HG02870 (cell line): ENCODE data around the gene RING1.
A peak's percentile ranks its signal among the peaks of the same experiment; 100 is the strongest.

Experiments used
- ATAC-seq: cut with Tn5 transposase; IDR thresholded peaks from one replicate; pipeline ENCODE4 v1.9.1; 2021; ENCODE audit warnings: mild to moderate bottlenecking, moderate library complexity; ENCODE audit not compliant: unreplicated experiment

RING1 gene

DNA sequence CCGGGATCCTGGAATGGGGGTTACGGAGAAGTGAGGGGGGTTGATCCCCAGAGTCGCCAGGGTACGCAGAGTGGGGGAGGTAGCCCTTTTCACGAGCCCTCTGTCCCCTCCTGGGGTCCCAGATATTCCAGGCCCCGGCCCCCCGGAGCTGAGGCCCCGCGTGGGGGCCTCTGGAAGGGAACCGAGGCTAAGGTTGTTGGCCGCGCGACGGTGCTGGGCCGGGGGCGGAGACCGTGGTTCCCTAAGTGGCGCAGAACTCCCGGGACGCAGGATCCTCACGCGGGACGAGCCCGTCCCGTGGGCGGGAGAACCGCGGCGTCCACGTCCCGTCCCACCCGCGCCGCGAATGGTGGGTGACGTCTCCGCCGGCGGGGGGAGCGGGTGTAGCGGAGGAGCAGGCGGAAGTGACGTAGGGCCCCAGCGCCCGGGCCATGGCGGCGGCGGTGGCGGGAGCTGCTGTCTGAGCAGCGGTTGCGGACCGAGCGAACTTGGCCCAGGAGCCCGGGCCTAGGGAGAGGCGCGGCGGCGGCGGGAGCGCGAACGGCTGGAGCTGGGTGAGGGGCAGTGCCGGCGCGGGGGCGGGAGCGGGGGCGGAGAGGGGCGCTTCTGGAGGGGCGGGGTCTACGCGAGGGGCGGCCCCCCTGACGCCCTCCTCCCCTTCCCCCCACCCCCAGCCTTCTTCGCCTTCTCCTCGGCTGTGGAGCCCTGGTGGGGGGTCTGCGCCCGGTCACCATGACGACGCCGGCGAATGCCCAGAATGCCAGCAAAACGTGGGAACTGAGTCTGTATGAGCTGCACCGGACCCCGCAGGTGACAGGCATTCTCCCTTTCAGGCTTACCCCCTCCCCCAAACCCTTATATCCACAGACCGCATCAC is at the start of gene RING1:
TSS of gene RING1 (plus strand) at position 410 of the 877 bp plus-strand sequence. CDS start at position 733, 323 bp downstream.
- peak; percentile 40 for ATAC-seq

DNA sequence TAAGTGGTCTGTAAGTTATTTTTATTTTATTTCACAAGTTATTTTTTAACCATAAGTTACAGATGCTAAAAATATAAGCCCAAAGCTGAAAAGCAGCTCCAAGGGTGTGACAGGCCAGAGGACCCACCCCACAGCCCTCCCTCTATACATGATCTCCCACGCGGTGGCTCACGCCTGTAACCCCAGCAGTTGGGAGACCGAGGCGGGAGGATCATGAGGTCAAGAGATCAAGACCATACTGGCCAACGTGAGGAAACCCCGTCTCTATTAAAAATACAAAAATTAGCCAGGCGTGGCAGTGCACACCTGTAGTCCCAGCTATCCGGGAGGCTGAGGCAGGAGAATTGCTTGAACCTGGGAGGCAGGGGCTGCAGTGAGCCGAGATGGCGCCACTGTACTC is 48.2 kb upstream of the RING1 start:
- no peak for ATAC-seq

GRCh38 chr6:33160728-33161344 is 47.5 kb upstream of the RING1 start:
- ATAC-seq = no peak

- peak; percentile 54 for ATAC-seq
Measured at GRCh38 chr6:33161354-33162331, 46.7 kb upstream of the RING1 start.

GRCh38 chr6:33163540-33163939 is 44.8 kb upstream of the RING1 start:
- ATAC-seq = no peak

DNA sequence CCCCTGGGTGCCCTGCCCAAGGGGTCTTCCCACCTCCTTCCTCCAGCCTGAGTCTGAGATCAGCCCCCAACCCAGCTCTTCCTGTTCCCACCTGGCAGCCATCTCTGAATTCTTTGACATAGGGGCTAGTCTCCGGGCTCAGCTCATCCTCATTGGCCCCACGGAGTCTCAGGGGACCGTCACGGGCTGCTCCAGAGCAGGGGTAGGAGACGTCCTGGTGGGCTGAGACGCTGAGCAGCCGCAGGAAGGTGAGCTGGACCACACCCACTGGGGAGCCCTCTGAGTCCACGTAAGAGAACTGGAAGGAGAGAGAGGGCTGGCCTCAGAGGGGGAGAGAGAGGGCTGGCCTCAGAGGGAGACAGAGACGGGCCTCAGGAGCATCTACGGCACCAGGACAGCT is 44.1 kb upstream of the RING1 start:
- ATAC-seq = no peak

DNA sequence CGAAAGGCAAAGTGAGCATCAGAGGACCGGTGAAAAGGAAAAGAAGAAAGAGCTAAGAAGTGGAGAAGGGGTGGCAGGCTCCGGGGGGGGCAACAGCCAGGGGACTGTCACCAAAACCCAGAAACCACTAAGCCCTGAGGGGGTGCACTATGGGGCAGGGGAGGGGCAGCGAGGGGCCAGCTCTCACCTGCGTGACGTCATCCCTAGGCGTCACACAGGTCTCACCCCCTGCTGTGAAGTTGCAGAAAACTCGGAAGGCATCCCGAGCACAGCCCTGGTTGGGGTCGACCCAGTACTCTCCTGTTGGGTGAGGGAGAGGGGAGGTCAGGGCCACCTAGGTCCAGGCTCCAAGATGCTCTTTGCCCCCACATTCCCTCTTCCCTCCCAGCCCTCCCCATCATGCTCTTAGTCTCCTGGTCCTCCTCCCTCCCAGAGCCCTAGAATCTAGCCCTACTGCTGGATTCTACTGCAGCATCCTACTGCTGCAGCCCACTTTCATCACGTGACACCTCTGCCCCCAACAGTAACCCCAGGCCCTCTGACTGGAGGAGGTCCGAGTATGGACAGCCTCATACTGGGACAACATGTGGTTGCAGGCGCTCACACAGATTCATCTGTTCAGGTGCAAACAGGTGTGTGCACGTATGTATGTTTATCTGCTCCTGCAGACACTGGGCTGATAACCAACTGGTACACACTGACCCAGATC is 43.5 kb upstream of the RING1 start:
- no peak for ATAC-seq

DNA sequence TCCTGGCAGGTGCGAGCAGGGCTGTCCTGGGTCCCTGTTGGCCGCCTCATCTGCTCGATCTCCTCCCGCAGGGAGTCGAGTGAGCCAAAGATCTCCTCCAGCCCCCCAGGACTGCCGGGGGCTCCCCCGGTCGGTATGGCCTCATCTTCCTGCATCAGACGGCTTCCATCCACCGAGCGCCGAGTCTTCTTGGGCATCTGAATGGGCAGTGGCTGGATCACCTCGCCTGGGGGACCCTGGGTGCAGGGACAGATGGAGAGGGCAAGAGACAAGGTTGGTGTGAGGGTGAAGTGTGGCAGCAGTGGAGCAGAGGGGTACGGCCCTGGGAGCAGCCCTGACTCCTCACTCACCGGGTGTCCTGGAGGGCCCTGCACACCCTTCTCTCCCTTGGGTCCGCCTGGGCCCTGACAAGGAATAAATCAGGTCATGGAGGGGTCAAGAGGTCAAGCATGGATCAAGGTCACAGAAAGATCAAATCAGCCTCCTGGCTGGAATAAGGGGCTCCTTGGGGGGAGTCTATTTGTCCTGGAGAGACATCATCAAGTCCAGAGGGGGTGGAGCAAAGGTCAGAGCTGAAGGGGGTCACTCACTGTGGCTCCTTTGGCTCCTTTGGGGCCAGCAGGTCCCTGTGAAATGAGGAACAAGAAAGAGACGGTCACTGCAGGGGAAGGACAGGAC is 42.6 kb upstream of the RING1 start:
- ATAC-seq = no peak

- no peak for ATAC-seq
Measured at GRCh38 chr6:33166363-33166762, 41.9 kb upstream of the RING1 start.

DNA sequence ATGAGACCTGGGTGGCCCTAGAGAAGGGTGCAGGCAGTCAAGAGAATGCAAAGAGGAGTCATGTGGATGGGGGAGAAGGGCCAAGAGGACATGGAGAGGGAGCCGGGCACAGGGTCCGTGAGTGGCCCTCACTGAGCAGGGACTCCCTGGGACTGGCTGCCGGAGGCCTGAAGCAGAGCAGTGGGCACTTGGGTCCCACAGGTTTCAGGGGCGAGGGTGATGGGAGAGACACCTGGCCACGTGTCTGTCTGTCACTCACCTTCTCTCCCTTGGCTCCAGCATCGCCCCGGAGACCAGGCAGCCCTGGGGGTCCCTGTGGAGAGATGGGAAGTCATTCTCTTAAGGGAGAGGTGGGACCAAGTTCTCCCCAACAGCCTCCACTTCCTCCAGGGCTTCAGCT is 41.5 kb upstream of the RING1 start:
- no peak for ATAC-seq

GRCh38 chr6:33167374-33168283 is 40.7 kb upstream of the RING1 start:
- no peak for ATAC-seq

DNA sequence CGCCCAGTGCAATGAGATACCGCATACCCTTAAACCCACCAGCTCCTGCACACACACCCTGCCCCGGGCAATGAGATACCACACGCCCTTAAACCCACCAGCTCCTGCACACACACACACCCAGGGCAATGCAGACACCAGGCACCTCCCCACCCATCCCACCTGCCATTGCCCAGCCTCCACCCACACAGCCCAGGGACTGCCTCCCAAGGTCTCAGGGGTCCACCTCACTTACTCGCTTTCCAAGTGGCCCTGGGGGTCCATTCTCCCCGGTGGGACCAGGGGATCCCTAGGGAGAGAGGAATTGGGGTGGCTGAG is 40.1 kb upstream of the RING1 start:
- ATAC-seq = no peak

- no peak for ATAC-seq
Measured at GRCh38 chr6:33168639-33169038, 39.7 kb upstream of the RING1 start.

GRCh38 chr6:33169291-33170175 is 38.8 kb upstream of the RING1 start:
- no peak for ATAC-seq

DNA sequence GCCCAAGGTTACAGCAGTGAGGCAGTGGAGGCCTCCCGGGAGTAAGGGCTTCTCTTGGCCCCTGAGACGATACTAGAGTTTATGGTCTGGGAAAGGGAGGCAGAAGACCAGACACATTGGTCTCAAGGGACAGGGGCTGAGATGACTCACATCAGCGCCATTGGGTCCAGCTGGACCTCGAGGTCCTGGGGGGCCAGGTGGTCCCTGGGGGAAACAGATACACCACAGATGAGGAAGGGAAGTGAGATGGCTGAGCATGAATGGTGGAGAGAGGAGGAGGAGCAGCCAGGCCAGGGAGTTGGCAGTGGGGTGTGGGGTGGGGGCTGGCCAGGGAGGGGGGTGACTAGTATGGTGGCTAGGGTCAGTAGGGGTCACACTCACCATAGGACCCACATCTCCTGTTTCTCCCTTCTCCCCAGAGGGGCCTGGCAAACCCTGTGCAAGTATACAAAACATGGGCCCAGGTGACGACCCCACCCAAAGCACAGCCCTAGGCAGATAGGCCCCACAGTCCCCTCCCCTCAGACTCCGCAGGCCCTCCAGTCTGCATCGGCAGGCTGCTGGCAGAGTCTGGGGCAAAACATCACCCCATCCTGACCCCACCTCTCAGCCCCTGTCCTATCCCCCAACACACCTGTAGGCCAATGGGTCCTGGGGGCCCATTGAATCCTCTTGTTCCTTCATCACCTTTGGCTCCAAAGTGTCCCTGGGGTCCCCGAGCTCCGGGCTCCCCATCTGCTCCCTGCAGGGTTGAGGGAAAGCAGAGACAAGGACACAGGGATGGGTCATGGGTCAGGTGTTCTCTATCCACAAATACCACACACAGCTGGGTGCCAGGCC is 37.9 kb upstream of the RING1 start:
- ATAC-seq = no peak

DNA sequence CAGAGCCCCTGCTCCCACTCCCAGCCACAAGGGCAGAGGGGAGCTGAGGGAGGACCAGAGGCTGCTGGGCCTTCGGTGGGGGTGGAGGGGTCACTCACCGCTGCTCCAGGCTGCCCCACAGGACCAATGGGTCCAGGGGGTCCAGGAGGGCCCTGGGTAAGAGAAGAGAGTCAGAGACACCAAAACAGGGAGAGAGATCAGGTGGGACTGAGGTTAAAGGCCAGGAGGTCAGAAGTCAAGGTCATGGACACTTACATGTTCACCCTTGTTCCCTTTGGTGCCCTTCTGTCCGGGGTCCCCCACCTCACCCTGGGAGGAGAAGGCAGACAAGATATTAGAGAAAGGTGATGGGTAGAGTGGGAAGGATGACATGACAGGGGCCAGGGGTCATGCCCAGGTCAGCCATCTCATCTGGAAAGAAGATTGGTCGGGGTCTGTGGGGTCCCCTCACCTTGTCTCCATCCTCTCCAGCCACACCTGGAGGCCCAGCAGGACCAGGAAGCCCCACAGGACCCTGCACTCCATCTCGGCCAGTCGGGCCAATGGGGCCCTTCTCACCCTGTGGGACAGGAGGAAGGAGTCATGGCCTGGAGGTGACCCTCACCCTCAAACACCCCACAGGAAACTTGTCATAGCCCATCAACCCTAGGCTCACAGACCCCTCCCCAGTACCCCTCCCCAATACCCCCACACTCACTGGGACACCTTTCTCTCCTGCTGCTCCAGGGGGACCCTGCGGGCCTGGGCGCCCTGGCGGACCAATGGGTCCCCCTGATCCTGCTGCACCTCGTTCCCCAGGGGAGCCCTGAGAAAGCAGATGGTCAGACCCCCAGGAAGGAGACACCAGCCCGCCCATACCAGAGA is 37.1 kb upstream of the RING1 start:
- no peak for ATAC-seq
